LHCN-M2 (cell line): ENCODE results near the gene LPAR5. TPM values are rescaled to one million over a fixed set of nuclear protein-coding genes. Genes with fewer than 3 reads are reported as not detected.

Experiments used
- total RNA-seq: library from RNA; depleted of rRNA; stranded (reverse); fragments of >200 nt; gene quantifications from 2 replicates; pipeline ENCODE4 v1.2.3, GENCODE V29; 2014; rRNA removed

LPAR5 gene
- total RNA-seq, 1 experiment from 2014 or later = not detected

Other genes starting within 250 kb of the LPAR5 start
- gene CD27, start 191.0 kb downstream of the LPAR5 start, total RNA-seq = 0.17 and 0.19 TPM in 2 replicates
- 8.5 and 9.4 TPM in 2 replicates for gene TAPBPL, start 183.9 kb downstream of the LPAR5 start, total RNA-seq
- gene VAMP1, start 165.3 kb downstream of the LPAR5 start, total RNA-seq = 8.0 and 12.9 TPM in 2 replicates
- 113 and 124 TPM in 2 replicates for gene MRPL51, start 142.7 kb downstream of the LPAR5 start, total RNA-seq
- gene NCAPD2, start 141.9 kb downstream of the LPAR5 start, total RNA-seq = 93.5 and 112 TPM in 2 replicates
- gene GAPDH, start 101.4 kb downstream of the LPAR5 start, total RNA-seq = 10,802 and 11,796 TPM in 2 replicates
- 105 and 121 TPM in 2 replicates for gene IFFO1, start 79.9 kb downstream of the LPAR5 start, total RNA-seq
- 88.9 and 101 TPM in 2 replicates for gene NOP2, start 67.7 kb downstream of the LPAR5 start, total RNA-seq
- gene CHD4, start 28.6 kb downstream of the LPAR5 start, total RNA-seq = 200 and 240 TPM in 2 replicates
- gene ACRBP, start 11.5 kb upstream of the LPAR5 start, total RNA-seq = 0.32 TPM in 1 of 2 replicates, not detected in the other
- 26.3 and 40.8 TPM in 2 replicates for gene ING4, start 27.2 kb upstream of the LPAR5 start, total RNA-seq
- 28.4 and 30.8 TPM in 2 replicates for gene ZNF384, start 53.4 kb upstream of the LPAR5 start, total RNA-seq
- 0.34 TPM in 1 of 2 replicates, not detected in the other for gene PIANP, start 64.9 kb upstream of the LPAR5 start, total RNA-seq
- 111 and 130 TPM in 2 replicates for gene COPS7A, start 88.1 kb upstream of the LPAR5 start, total RNA-seq
- gene MLF2, start 117.2 kb upstream of the LPAR5 start, total RNA-seq = 304 and 308 TPM in 2 replicates
- 244 and 318 TPM in 2 replicates for gene PTMS, start 130.4 kb upstream of the LPAR5 start, total RNA-seq
- 0.23 and 0.45 TPM in 2 replicates for gene LAG3, start 136.6 kb upstream of the LPAR5 start, total RNA-seq
- gene CD4, start 153.6 kb upstream of the LPAR5 start, total RNA-seq = 0.92 TPM in 1 of 2 replicates, not detected in the other
- 2.0 TPM in 2 replicates for gene GPR162, start 185.9 kb upstream of the LPAR5 start, total RNA-seq
- 47.6 and 58.4 TPM in 2 replicates for gene P3H3, start 192.4 kb upstream of the LPAR5 start, total RNA-seq
- 2.6 and 2.8 TPM in 2 replicates for gene GNB3, start 205.0 kb upstream of the LPAR5 start, total RNA-seq
- 101 and 120 TPM in 2 replicates for gene CDCA3, start 215.3 kb upstream of the LPAR5 start, total RNA-seq
- 119 and 127 TPM in 2 replicates for gene USP5, start 216.2 kb upstream of the LPAR5 start, total RNA-seq
- gene TPI1, start 231.6 kb upstream of the LPAR5 start, total RNA-seq = 2,020 and 2,623 TPM in 2 replicates
- gene SPSB2, start 237.3 kb upstream of the LPAR5 start, total RNA-seq = 9.6 and 13.0 TPM in 2 replicates